H9 (cell line): ENCODE measurements around the gene TCF21. TPM values are rescaled to one million over a fixed set of nuclear protein-coding genes. Genes with fewer than 3 reads are reported as not detected.

ENCODE experiments used
- DNase-seq: peaks from one replicate; pipeline ENCODE4 v3.0.0-alpha.2; 2017
- H2AFZ ChIP-seq: one replicate; pipeline ENCODE4 v1.6.1; 2013; ENCODE audit warnings: mild to moderate bottlenecking, low read length, control low read depth, moderate library complexity
- H2AK5ac ChIP-seq: 2 replicates; pipeline ENCODE4 v1.6.1; 2013; ENCODE audit warnings: low read length, control low read depth, mixed read lengths; ENCODE audit not compliant: insufficient read length
- H2BK120ac ChIP-seq: one replicate; pipeline ENCODE4 v1.6.1; 2013; ENCODE audit warnings: low read depth, mild to moderate bottlenecking, low read length, control low read depth, inconsistent platforms; ENCODE audit not compliant: poor library complexity, severe bottlenecking
- H2BK12ac ChIP-seq: 2 replicates; pipeline ENCODE4 v1.6.1; 2013; ENCODE audit warnings: low read length, control low read depth, mixed read lengths, low read depth; ENCODE audit not compliant: insufficient read length
- H2BK15ac ChIP-seq: 2 replicates; pipeline ENCODE4 v1.6.1; 2013; ENCODE audit warnings: low read depth, low read length, control low read depth
- H2BK20ac ChIP-seq: one replicate; pipeline ENCODE4 v1.6.1; 2013; ENCODE audit warnings: low read depth, mild to moderate bottlenecking, low read length, control low read depth, inconsistent platforms; ENCODE audit not compliant: poor library complexity, severe bottlenecking
- H2BK5ac ChIP-seq: 2 replicates; pipeline ENCODE4 v1.6.1; 2013; ENCODE audit warnings: low read length, control low read depth, mixed read lengths; ENCODE audit not compliant: insufficient read length
- H3K14ac ChIP-seq: 2 replicates; pipeline ENCODE4 v1.6.1; 2013; ENCODE audit warnings: low read length, control low read depth; ENCODE audit not compliant: insufficient read depth
- H3K18ac ChIP-seq: 2 replicates; pipeline ENCODE4 v1.6.1; 2013; ENCODE audit warnings: low read depth, mild to moderate bottlenecking, mixed read lengths, low read length, control low read depth; ENCODE audit not compliant: insufficient read length
- H3K23ac ChIP-seq: 2 replicates; pipeline ENCODE4 v1.6.1; 2013; ENCODE audit warnings: low read length, control low read depth, mixed read lengths, low read depth; ENCODE audit not compliant: insufficient read length
- H3K23me2 ChIP-seq: 2 replicates; pipeline ENCODE4 v1.6.1; 2013; ENCODE audit warnings: low read depth, mild to moderate bottlenecking, mixed read lengths, low read length, control low read depth; ENCODE audit not compliant: insufficient read length, poor library complexity, severe bottlenecking
- H3K27ac ChIP-seq: 2 replicates; pipeline ENCODE4 v1.5.1; 2013; ENCODE audit warnings: low read length, control low read depth, mixed read lengths, low read depth; ENCODE audit not compliant: insufficient read length
- H3K27me3 ChIP-seq: 2 replicates; pipeline ENCODE4 v1.6.1; 2013; ENCODE audit warnings: low read length, control low read depth, inconsistent platforms; ENCODE audit not compliant: insufficient read depth
- H3K4ac ChIP-seq: 2 replicates; pipeline ENCODE4 v1.6.1; 2013; ENCODE audit warnings: low read depth, mild to moderate bottlenecking, control low read depth, inconsistent platforms, low read length, moderate library complexity
- H3K4me1 ChIP-seq: 2 replicates; pipeline ENCODE4 v1.6.1; 2013; ENCODE audit warnings: low read length, control low read depth, inconsistent platforms; ENCODE audit not compliant: insufficient read depth
- H3K4me2 ChIP-seq: 2 replicates; pipeline ENCODE4 v1.6.1; 2013; ENCODE audit warnings: low read length, control low read depth, mixed read lengths; ENCODE audit not compliant: insufficient read length, insufficient read depth
- H3K56ac ChIP-seq: 2 replicates; pipeline ENCODE4 v1.6.1; 2013; ENCODE audit warnings: low read depth, mild to moderate bottlenecking, mixed read lengths, low read length, control low read depth; ENCODE audit not compliant: insufficient read length
- H3K79me1 ChIP-seq: 2 replicates; pipeline ENCODE4 v1.6.1; 2013; ENCODE audit warnings: low read depth, mild to moderate bottlenecking, moderate library complexity, low read length, control low read depth, inconsistent platforms; ENCODE audit not compliant: insufficient read depth, poor library complexity, severe bottlenecking
- H3K79me2 ChIP-seq: 2 replicates; pipeline ENCODE4 v1.6.1; 2013; ENCODE audit warnings: low read length, control low read depth, inconsistent platforms; ENCODE audit not compliant: insufficient read depth
- H3K9ac ChIP-seq: 2 replicates; pipeline ENCODE4 v1.6.1; 2013; ENCODE audit warnings: low read length, control low read depth, mixed read lengths; ENCODE audit not compliant: insufficient read length; ENCODE audit errors: extremely low read depth
- H3K9me3 ChIP-seq: one replicate; pipeline ENCODE4 v1.6.1; 2013; ENCODE audit warnings: low read depth, low read length, inconsistent platforms; ENCODE audit not compliant: control insufficient read depth
- H3T11ph ChIP-seq: one replicate; pipeline ENCODE4 v1.6.1; 2013; ENCODE audit warnings: mild to moderate bottlenecking, low read length, control low read depth, inconsistent platforms
- H4K20me1 ChIP-seq: one replicate; pipeline ENCODE4 v1.6.1; 2013; ENCODE audit not compliant: control insufficient read depth, insufficient read length, insufficient read depth
- H4K5ac ChIP-seq: 2 replicates; pipeline ENCODE4 v1.6.1; 2013; ENCODE audit warnings: low read depth, mild to moderate bottlenecking, mixed read lengths, low read length, control low read depth; ENCODE audit not compliant: insufficient read length
- H4K8ac ChIP-seq: replicated peaks from 2 replicates; pipeline ENCODE4 v1.6.1; 2013; ENCODE audit warnings: low read length, control low read depth, mixed read lengths, low read depth; ENCODE audit not compliant: insufficient read length
- H4K91ac ChIP-seq: 2 replicates; pipeline ENCODE4 v1.6.1; 2013; ENCODE audit warnings: low read depth, mild to moderate bottlenecking, moderate library complexity, mixed read lengths, low read length, control low read depth; ENCODE audit not compliant: insufficient read length
- H3K27ac Mint-ChIP-seq, 3 experiments: 2 replicates in 2 of 3; 3 replicates in 1 of 3; pipeline ENCODE4 v1.8.0; 2020 to 2021; ENCODE audit warnings: mixed read lengths in 3 of 3, mild to moderate bottlenecking in 1 of 3, moderate library complexity in 1 of 3
- H3K27me3 Mint-ChIP-seq: 2 replicates; pipeline ENCODE4 v1.8.0; 2021; ENCODE audit warnings: low read depth, mild to moderate bottlenecking, moderate library complexity, mixed read lengths
- H3K36me3 Mint-ChIP-seq, 3 experiments: 2 replicates in 2 of 3; 3 replicates in 1 of 3; pipeline ENCODE4 v1.8.0; 2020 to 2021; ENCODE audit warnings: low read depth in 3 of 3, mixed read lengths in 3 of 3; ENCODE audit not compliant: insufficient read depth in 1 of 3
- H3K4me1 Mint-ChIP-seq, 2 experiments: 2 replicates each; pipeline ENCODE4 v1.8.0; 2020; ENCODE audit warnings: mixed read lengths in 2 of 2
- H3K4me3 Mint-ChIP-seq, 2 experiments: 2 replicates in 1 of 2; 3 replicates in 1 of 2; pipeline ENCODE4 v1.8.0; 2020 to 2021; ENCODE audit warnings: mild to moderate bottlenecking in 2 of 2, mixed read lengths in 2 of 2, moderate library complexity in 1 of 2
- H3K9me3 Mint-ChIP-seq, 2 experiments: 2 replicates in 1 of 2; 3 replicates in 1 of 2; pipeline ENCODE4 v1.8.0; 2020; ENCODE audit warnings: mild to moderate bottlenecking in 2 of 2, mixed read lengths in 2 of 2, moderate library complexity in 1 of 2
- CTCF ChIP-seq: fragments of 200-600 bp; sonication (generic); conservative IDR thresholded peaks from 3 replicates; pipeline ENCODE4 v1.8.0; 2021; ENCODE audit warnings: antibody characterized with exemption, mild to moderate bottlenecking
- total RNA-seq: library from RNA; stranded (reverse); gene quantifications from 2 replicates; pipeline ENCODE4 v1.2.1, GENCODE V29; 2021

TCF21 gene
- total RNA-seq, 1 experiment from 2014 or later: not detected

GRCh38 chr6:133871131-133871530, 17.8 kb upstream of the TCF21 start:
- no peak overlapping the region for H2BK12ac ChIP-seq
- H4K20me1 ChIP-seq: no peaks in the 10 kb centered on the region
- H3K4me2 ChIP-seq: no peak overlapping the region
- H3K23me2 ChIP-seq: no peaks in the 10 kb centered on the region
- H4K91ac ChIP-seq: no peak overlapping the region
- H4K8ac ChIP-seq: no peak overlapping the region
- peaks cover 3% of the 10 kb centered on the region; the same call in 1 of the 2 replicates for H3K27me3 Mint-ChIP-seq
- H3K4me3 Mint-ChIP-seq: no peak overlapping the region
- H3K18ac ChIP-seq: no peak overlapping the region
- H4K5ac ChIP-seq: no peak overlapping the region
- H3K23ac ChIP-seq: no peak overlapping the region
- H3K4ac ChIP-seq: no peak overlapping the region
- no peaks in the 10 kb centered on the region for H3K27me3 ChIP-seq
- no peak overlapping the region for H3K14ac ChIP-seq
- H3K9ac ChIP-seq: no peak overlapping the region
- no peak overlapping the region for H3K27ac Mint-ChIP-seq
- no peak overlapping the region for H3T11ph ChIP-seq
- no peak overlapping the region for H2BK15ac ChIP-seq
- no peak overlapping the region for H3K56ac ChIP-seq
- H3K36me3 Mint-ChIP-seq: no peaks in the 10 kb centered on the region; a peak in 1 of 7 replicates
- no peaks in the 10 kb centered on the region for H3K79me2 ChIP-seq
- no peak overlapping the region for H3K27ac ChIP-seq
- H3K9me3 ChIP-seq: no peaks in the 10 kb centered on the region
- no peaks in the 10 kb centered on the region for H3K79me1 ChIP-seq
- H3K4me1 ChIP-seq: no peaks in the 10 kb centered on the region
- no peak overlapping the region for H2BK5ac ChIP-seq
- H2AK5ac ChIP-seq: no peak overlapping the region
- no peaks in the 10 kb centered on the region; a peak in 1 of 5 replicates for H3K9me3 Mint-ChIP-seq
- no peak for DNase-seq
- H2BK20ac ChIP-seq: no peak overlapping the region
- no peaks in the 10 kb centered on the region for H3K4me1 Mint-ChIP-seq
- no peak overlapping the region for H2BK120ac ChIP-seq
- no peak for TF ChIP-seq CTCF
- no peak overlapping the region for H2AFZ ChIP-seq
